Mucosa of gallbladder (tissue), 1 donor: ENCODE data around the gene IDUA. TPM values are rescaled to one million over a fixed set of nuclear protein-coding genes. Genes with fewer than 3 reads are reported as not detected.
A peak's percentile ranks its signal among the peaks of the same experiment; 100 is the strongest.
"Not testable (repeated sequence)": the region's sequence is repeated elsewhere in the genome, so short reads cannot be mapped to it uniquely, and the experiment has no call there.

Source experiments
- DNase-seq: peaks from one replicate; pipeline ENCODE4 v3.0.0-alpha.2; 2020; ENCODE audit warnings: low spot score
- total RNA-seq: library from RNA; stranded (reverse); gene quantifications from one replicate; pipeline ENCODE4 v1.2.1, GENCODE V29; 2021
- donor health status: DM: no; HTN: no; CAD: no.

Gene IDUA
- total RNA-seq, 1 donor from 2014 or later: 93.0 TPM

DNA sequence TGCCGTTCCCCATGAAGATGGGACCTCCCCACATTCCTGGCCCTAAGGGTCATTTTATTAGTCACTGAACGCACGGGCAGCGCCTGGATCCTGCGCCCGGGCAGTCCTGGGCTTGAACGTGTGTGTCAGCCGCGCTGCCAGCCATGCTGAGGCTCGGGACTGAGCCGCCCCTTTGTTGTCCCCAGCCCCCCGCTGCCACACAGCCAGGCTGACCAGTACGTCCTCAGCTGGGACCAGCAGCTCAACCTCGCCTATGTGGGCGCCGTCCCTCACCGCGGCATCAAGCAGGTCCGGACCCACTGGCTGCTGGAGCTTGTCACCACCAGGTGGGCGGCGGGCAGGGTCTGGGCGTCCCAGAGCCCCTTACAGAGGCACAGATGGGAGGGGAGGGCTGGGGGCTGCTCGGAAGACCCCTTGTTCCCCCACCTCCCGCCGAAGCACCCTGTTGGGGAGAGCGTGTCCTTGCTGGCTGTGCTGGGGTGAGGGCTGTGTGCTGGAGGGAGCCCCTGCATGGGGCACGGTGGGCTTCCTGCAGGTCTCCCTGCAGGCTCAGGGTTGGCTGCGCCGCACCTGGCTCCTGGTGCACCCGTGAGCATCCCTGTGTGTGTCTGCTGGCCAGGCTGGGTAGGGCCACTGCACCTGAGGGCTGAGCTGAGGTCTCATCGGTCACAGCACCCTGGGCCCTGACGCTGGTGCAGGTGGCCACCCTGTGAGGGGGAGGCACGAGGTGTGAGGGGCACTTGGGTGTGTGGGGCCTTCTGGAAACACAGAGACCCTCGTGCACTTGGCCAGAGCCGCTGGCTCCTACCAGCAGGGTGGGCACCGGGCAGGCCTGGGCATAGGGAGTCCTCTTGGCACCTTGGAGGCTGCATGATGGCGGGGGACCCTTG, 1.0 kb downstream of the IDUA start:
- DNase-seq: no peak

DNA sequence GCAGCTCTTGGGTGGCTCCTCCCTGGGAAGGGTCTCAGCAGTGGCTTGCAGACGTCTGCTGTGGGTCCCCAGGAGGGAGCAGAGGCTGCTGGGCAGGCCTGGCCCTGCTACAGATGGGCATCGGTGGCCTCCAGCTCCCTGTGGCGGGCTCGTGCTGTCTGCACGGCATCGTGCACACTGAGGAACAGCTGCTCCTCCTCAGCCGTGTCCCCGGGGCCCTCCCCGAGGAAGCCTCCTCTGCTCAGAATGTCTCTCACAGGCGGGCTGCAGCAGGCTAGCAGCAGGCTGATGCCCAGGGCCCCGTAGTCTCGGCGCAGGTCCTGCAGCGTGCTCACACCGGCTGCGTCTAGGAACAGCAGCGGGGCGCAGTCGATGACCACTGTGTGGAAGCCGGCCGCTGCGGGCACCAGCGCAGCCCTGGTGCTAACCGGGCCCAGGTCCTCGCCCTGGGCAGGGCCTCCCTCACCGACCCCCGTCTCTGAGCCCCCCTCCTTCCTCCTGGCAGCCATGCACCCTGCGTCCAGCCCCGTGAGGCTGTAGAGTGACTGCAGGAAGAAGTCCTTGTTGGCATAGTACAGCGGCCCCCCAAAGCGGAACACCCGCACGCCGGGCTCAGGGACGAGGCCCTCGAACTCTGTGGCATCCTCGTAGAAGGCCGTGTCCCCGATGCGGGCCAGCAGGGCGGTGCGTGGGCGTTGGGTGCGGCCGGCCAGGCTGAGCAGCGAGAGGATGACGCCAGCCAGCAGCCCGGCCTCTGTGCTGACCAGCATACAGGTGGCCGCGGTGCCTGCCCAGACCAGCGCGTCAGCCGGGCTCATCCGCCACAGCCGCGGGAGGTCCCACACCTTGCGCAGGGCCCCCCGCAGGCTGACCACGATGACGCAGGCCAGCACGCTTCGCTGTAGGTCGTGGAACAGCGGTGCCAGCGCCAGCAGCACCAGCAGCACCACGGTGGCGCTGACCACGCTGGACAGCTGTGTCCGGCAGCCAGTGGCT, 2.2 kb downstream of the IDUA start:
- no peak for DNase-seq

- no peak for DNase-seq
Measured at GRCh38 chr4:989722-990471, 3.1 kb downstream of the IDUA start.

DNA sequence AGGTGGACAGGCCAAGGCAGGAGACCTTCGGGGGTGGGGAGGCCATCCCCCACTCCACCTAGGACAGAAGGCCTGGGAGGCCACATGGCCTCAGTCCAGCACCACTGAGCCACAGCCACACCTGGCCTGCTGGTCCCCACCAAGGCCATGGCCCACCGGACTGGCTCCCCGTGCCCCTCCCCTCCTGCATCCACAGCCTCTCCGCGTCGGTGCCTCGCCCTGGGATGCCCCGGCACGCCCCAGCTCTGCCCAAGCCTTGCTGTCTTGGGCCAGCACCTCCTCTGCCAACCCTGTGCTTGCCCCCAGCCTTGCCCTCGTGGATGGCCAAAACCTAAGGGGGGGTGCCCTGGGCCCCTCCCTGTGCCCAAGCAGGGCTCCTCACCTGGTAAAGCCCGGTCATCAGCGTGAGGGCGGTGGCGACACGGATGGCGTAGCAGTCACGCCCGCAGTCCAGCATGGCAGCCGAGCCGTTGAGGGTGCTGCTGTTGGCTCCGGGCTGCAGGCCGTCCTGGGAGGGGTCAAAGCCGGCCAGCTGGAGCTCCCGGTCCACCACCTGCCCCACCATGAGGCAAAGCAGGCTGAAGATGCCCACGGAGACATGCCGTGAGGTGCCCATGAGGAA, 4.0 kb downstream of the IDUA start:
- no peak for DNase-seq

DNA sequence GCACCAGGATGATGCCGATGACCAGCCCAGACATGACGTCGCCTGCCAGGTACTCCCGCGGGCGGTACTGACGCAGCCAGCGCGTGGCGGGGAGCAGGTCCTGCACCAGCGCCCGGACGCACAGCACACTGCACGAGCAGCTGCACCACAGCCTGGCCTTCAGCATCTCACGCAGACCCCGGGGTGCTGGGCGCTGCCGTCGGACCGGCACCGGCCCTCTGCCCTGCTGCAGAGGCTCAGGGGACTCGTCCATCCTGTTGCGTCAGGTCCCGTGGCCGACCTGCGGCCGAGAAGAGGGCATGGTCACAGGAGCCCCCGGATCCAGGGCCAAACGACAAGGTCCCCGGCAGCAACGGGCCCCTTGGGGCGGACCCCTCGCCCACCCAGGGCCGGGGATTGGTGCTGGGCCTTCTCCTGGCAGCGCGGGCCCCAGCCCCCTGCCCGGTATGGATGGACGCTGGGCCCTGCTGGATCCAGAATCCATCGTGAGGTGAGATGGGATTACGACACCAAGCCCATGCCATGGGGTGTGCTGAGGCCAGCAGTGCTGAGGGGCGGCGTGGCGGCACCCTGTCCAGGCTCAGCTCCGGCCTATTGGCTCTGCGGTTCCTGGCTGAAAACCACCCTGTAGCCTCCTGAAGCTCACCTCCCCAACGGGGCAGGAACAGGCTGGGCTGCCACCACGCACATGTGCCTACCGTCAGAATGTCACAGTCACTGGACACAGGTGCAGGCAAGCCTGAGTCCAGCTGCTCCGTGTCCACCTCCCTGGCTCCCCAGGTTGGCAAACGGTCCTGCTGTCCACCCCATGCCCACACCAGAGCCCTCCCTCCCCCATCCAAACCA, 4.8 kb downstream of the IDUA start:
- no peak for DNase-seq

- DNase-seq: peak; percentile 88
Measured at GRCh38 chr4:992297-993110, 5.7 kb downstream of the IDUA start.

GRCh38 chr4:993111-994029, 6.5 kb downstream of the IDUA start, which contains the start of gene SLC26A1:
Gene SLC26A1, minus strand, starts transcription at chr4:993404. Its CDS starts 1,701 bp downstream, at chr4:991703.
- peak; percentile 38 for DNase-seq

GRCh38 chr4:995311-996026, 8.6 kb downstream of the IDUA start:
- no peak for DNase-seq

GRCh38 chr4:996030-996996, 9.5 kb downstream of the IDUA start:
- DNase-seq: no peak

GRCh38 chr4:996997-997374, 10.1 kb downstream of the IDUA start:
- DNase-seq: no peak

GRCh38 chr4:997375-998071, 10.7 kb downstream of the IDUA start:
- DNase-seq: no peak

- no peak for DNase-seq
Measured at GRCh38 chr4:998096-998691, 11.3 kb downstream of the IDUA start.

DNA sequence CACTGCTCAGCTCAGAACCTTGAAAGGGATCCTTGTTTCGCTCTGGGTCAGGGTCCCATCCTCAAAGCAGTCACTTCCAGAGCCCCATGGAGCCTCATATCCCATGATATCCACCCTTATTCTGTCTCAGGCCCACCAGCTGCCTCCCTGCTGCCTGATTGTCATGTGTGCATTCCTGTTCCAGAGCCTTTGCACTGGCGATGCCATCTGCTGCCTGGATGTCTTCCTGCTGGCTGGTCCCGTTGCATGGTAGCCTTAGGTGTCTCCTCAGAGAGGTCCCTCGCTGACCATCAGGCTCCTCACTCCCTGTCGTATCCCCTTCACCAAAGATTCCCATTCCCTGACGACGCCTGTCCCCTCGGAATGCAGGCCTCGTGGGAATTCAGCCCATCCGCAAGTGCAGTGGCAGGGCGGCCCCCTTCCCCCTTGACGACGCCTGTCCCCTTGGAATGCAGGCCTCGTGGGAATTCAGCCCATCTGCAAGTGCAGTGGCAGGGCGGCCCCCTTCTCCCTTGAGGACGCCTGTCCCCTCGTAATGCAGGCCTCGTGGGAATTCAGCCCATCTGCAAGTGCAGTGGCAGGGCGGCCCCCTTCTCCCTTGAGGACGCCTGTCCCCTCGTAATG, 12.5 kb downstream of the IDUA start:
- DNase-seq: not testable (repeated sequence)

DNA sequence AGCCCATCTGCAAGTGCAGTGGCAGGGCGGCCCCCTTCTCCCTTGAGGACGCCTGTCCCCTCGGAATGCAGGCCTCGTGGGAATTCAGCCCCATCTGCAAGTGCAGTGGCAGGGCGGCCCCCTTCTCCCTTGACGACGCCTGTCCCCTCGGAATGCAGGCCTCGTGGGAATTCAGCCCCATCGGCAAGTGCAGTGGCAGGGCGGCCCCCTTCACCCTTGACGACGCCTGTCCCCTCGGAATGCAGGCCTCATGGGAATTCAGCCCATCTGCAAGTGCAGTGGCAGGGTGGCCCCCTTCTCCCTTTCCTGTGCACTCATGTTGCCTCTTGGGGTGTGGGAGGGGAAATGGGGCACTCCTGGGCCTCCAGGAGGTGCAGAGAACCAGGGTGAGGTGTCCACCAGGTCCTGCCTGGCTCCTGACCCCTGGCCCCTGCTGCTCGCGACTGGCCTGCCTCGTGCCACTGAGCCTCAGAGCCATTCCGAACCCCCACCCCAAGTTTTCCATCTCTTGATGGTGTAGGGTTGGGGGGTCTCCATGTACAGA, 13.1 kb downstream of the IDUA start:
- no peak for DNase-seq
